HepG2 (cell line): ENCODE measurements around the gene RNPEPL1. TPM values are rescaled to one million over a fixed set of nuclear protein-coding genes. Genes with fewer than 3 reads are reported as not detected.

Experiments used
- BORCS8-MEF2B ChIP-seq: sonication (generic); formaldehyde crosslinking; IDR thresholded peaks from 2 replicates; pipeline ENCODE4 v1.8.0; 2022; ENCODE audit warnings: mild to moderate bottlenecking, missing genetic modification reagents
- CREBL2 ChIP-seq: sonication (generic); formaldehyde crosslinking; IDR thresholded peaks from 2 replicates; pipeline ENCODE4 v1.8.1; 2023; ENCODE audit warnings: missing genetic modification reagents, mild to moderate bottlenecking, borderline replicate concordance
- DZIP1 ChIP-seq: sonication (generic); formaldehyde crosslinking; IDR thresholded peaks from 2 replicates; pipeline ENCODE4 v1.5.0; 2020; ENCODE audit warnings: mild to moderate bottlenecking, missing genetic modification reagents
- HNF1A ChIP-seq, 2 experiments: sonication (generic) in 1 of 2; formaldehyde crosslinking in 1 of 2; IDR thresholded peaks; 2 replicates each; pipeline versions ENCODE4 v1.4.0 to v1.6.1; 2016 to 2020; ENCODE audit warnings: borderline replicate concordance in 1 of 2, low read depth in 1 of 2, mild to moderate bottlenecking in 1 of 2, missing genetic modification reagents in 1 of 2
- MED13 ChIP-seq: sonication (generic); formaldehyde crosslinking; IDR thresholded peaks from 2 replicates; pipeline ENCODE4 v1.5.0; 2020; ENCODE audit warnings: missing genetic modification reagents
- MZF1 ChIP-seq: sonication (generic); formaldehyde crosslinking; IDR thresholded peaks from 2 replicates; pipeline ENCODE4 v1.8.1; 2023; ENCODE audit warnings: mild to moderate bottlenecking, missing genetic modification reagents, borderline replicate concordance
- NFYB ChIP-seq: sonication (generic); formaldehyde crosslinking; IDR thresholded peaks from 2 replicates; pipeline ENCODE4 v1.4.0; 2020; ENCODE audit warnings: missing genetic modification reagents
- PHF5A ChIP-seq: IDR thresholded peaks from one replicate; pipeline ENCODE4 v1.6.1; 2018; ENCODE audit warnings: low read depth, missing genetic modification reagents; ENCODE audit not compliant: unreplicated experiment
- PTBP1 ChIP-seq: fragments of 200-400 bp; formaldehyde crosslinking; IDR thresholded peaks from 2 replicates; pipeline ENCODE4 v1.6.1; 2018; ENCODE audit warnings: low read length, low read depth; ENCODE audit not compliant: poor library complexity, severe bottlenecking
- SOX5 ChIP-seq: IDR thresholded peaks from 2 replicates; pipeline ENCODE4 v1.6.1; 2016; ENCODE audit warnings: borderline replicate concordance
- SRF ChIP-seq: IDR thresholded peaks from 2 replicates; pipeline ENCODE4 v1.6.1; 2011; ENCODE audit warnings: mild to moderate bottlenecking, low read depth, low read length, moderate library complexity
- TGIF2 ChIP-seq: IDR thresholded peaks from 2 replicates; pipeline ENCODE4 v1.6.1; 2016; ENCODE audit warnings: control low read depth, missing compliant biosample characterization
- THAP11 ChIP-seq: IDR thresholded peaks from 2 replicates; pipeline ENCODE4 v1.6.1; 2016; ENCODE audit warnings: missing biosample characterization, missing genetic modification reagents
- ZNF230 ChIP-seq: sonication (generic); formaldehyde crosslinking; IDR thresholded peaks from 2 replicates; pipeline ENCODE4 v1.4.0; 2020; ENCODE audit warnings: mild to moderate bottlenecking, missing genetic modification reagents
- ZNF367 ChIP-seq: sonication (generic); formaldehyde crosslinking; IDR thresholded peaks from 2 replicates; pipeline ENCODE4 v1.4.0; 2020; ENCODE audit warnings: missing genetic modification reagents, borderline replicate concordance
- ZNF598 ChIP-seq: sonication (generic); formaldehyde crosslinking; IDR thresholded peaks from 2 replicates; pipeline ENCODE4 v1.5.1; 2020; ENCODE audit warnings: mild to moderate bottlenecking, missing genetic modification reagents, borderline replicate concordance
- ZNF614 ChIP-seq: IDR thresholded peaks from 2 replicates; pipeline ENCODE4 v1.6.1; 2018; ENCODE audit warnings: missing biosample characterization, missing genetic modification reagents, inconsistent platforms, borderline replicate concordance
- ZNF703 ChIP-seq: sonication (generic); formaldehyde crosslinking; IDR thresholded peaks from 2 replicates; pipeline ENCODE4 v1.5.1; 2020; ENCODE audit warnings: missing genetic modification reagents, mild to moderate bottlenecking, moderate library complexity, borderline replicate concordance
- ZNF75D ChIP-seq: sonication (generic); formaldehyde crosslinking; IDR thresholded peaks from 2 replicates; pipeline ENCODE4 v1.8.1; 2023; ENCODE audit warnings: missing genetic modification reagents, mild to moderate bottlenecking, borderline replicate concordance
- ZNF766 ChIP-seq: sonication (generic); formaldehyde crosslinking; IDR thresholded peaks from 2 replicates; pipeline ENCODE4 v1.5.0; 2020; ENCODE audit warnings: missing genetic modification reagents, borderline replicate concordance
- polyA plus RNA-seq, 8 experiments: library from polyadenylated mRNA; depleted of rRNA in 3 of 8; stranded (reverse) in 7 of 8; unstranded in 1 of 8; fragments of >200 nt; fragmentation: Illumina TruSeq in 4 of 8; extraction: Trizol in 4 of 8; gene quantifications; 2 replicates each; pipeline versions ENCODE4 v1.2.1 to v1.2.3, GENCODE V29; 2011 to 2016; ENCODE audit warnings: low read depth in 4 of 8, missing spikeins in 1 of 8, mixed read lengths in 1 of 8; ENCODE audit not compliant: insufficient read depth in 1 of 8
- total RNA-seq, 5 experiments: library from RNA; depleted of rRNA; stranded (reverse); fragments of >200 nt; fragmentation: Illumina TruSeq; extraction: Trizol; gene quantifications; 2 replicates each; pipeline ENCODE4 v1.2.3, GENCODE V29; 2016; ENCODE audit warnings: low read depth in 1 of 5
- TF ChIP-seq, protein P1 (sequence below): IDR thresholded peaks from 2 replicates; pipeline ENCODE4 v1.6.1; 2016; ENCODE audit warnings: low read depth, borderline replicate concordance

RNPEPL1 gene
- total and polyA plus RNA-seq, 2 of the 13 experiments (the other 11 are each of a cell fraction or from before 2014, with no cell fraction given), result 13.0 to 18.0 TPM

DNA sequence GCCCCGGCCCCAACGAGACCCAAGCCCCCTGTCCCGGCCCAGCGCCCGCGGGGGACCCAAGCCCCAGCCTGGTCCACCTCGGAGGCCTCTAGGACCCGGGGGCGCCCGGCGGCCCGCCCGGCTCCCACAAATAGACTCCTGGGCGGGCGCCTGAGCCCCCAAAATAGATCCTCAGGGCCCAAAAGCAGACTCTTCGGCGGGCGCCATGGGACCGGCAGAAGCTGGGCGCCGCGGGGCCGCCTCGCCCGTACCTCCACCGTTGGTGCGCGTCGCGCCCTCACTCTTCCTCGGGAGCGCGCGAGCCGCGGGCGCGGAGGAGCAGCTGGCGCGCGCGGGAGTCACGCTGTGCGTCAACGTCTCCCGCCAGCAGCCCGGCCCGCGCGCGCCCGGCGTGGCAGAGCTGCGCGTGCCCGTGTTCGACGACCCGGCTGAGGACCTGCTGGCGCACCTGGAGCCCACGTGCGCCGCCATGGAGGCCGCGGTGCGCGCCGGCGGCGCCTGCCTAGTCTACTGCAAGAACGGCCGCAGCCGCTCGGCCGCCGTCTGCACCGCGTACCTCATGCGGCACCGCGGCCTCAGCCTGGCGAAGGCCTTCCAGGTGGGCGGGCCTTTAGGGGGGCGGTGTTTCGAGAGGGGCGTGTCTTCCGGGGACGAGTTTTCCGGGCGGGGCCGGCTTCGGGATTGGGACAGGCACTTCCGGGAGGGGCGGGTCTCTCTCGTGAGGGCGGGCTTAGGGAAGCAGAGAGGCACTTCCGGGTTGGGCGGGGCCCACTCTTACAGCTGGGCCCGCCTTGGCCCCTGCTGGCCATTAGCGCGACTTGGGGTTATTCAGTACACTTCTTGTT, 7.6 kb upstream of the RNPEPL1 start (continued):
- TF ChIP-seq HNF1A (IDR thresholded peaks at IDR 0.05; ENCODE audit: low read depth) (no peak), HNF1A (CRISPR knock-in tag; IDR thresholded peaks at IDR 0.05; ENCODE audit: borderline replicate concordance) (peak; percentile 54), DZIP1 (peak; percentile 87), PTBP1 (peak; percentile 70), SOX5 (CRISPR knock-in tag) (peak; percentile 21; the same call in 1 of the 2 replicates), BORCS8-MEF2B (CRISPR knock-in tag) (peak; percentile 88), ZNF766 (peak; percentile 93), TGIF2 (CRISPR knock-in tag) (0 out of 2 replicates have a peak, but pooled peaks have one; percentile 10), ZNF598 (CRISPR knock-in tag) (peak; percentile 88; the same call in 1 of the 2 replicates), ZNF75D (CRISPR knock-in tag) (0 out of 2 replicates have a peak, but pooled peaks have one; percentile 45), PHF5A (CRISPR knock-in tag) (peak; percentile 19), CREBL2 (CRISPR knock-in tag) (peak; percentile 94; the same call in 1 of the 2 replicates), MED13 (peak; percentile 58), ZNF703 (CRISPR knock-in tag) (peak; percentile 87; the same call in 1 of the 2 replicates), NFYB (CRISPR knock-in tag) (peak; percentile 76), ZNF230 (CRISPR knock-in tag) (peak; percentile 69), THAP11 (CRISPR knock-in tag) (peak; percentile 81), SRF (peak; percentile 47; the same call in 1 of the 2 replicates), MZF1 (no peak), ZNF367 (CRISPR knock-in tag) (peak; percentile 55; the same call in 1 of the 2 replicates), ZNF614 (CRISPR knock-in tag) (peak; percentile 86; the same call in 1 of the 2 replicates)
- TF ChIP-seq, protein P1, sequence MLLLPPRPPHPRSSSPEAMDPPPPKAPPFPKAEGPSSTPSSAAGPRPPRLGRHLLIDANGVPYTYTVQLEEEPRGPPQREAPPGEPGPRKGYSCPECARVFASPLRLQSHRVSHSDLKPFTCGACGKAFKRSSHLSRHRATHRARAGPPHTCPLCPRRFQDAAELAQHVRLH, result peak; percentile 43; the same call in 1 of the 2 replicates
